SK-N-SH (cell line): ENCODE results near the gene EDDM13. TPM values are rescaled to one million over a fixed set of nuclear protein-coding genes. Genes with fewer than 3 reads are reported as not detected.

ENCODE experiments used
- CTCF ChIA-PET: fragments of 300-600, 350-600 bp; formaldehyde crosslinking; extraction: SDS; loops from one replicate; lab custom pipeline; 2021; lab: Yijun Ruan, JAX
- POLR2A ChIA-PET: fragments of 350-600 bp; sonication (Branson Sonifier 250); formaldehyde crosslinking; extraction: SDS; loops from one replicate; lab custom pipeline; 2020; ENCODE audit warnings: antibody characterized with exemption, inconsistent platforms; lab: Yijun Ruan, JAX
- DNase-seq: peaks from one replicate; pipeline ENCODE4 v3.0.0; 2012
- H2AFZ ChIP-seq: fragments of 200-600 bp; sonication (generic); 2 replicates; pipeline ENCODE4 v1.8.1; 2016; ENCODE audit warnings: antibody characterized with exemption, mild to moderate bottlenecking, low read depth
- H3F3A ChIP-seq: fragments of 200-600 bp; sonication (generic); replicated peaks from 2 replicates; pipeline ENCODE3; 2016; ENCODE audit warnings: antibody characterized with exemption, mild to moderate bottlenecking; ENCODE audit not compliant: insufficient read depth
- H3K27ac ChIP-seq, 2 experiments: fragments of 200-500 bp in 1 of 2; fragments of 200-600 bp in 1 of 2; sonication (Bioruptor generic) in 1 of 2; sonication (generic), shearing (Covaris generic) in 1 of 2; 2 replicates each; pipeline versions ENCODE4 v1.5.1 to v1.6.1; 2014 to 2016; ENCODE audit warnings: low read depth in 2 of 2, inconsistent platforms in 1 of 2, low read length in 1 of 2, mild to moderate bottlenecking in 1 of 2, mixed read lengths in 1 of 2
- H3K27me3 ChIP-seq: fragments of 200-600 bp; sonication (generic), shearing (Covaris generic); 2 replicates; pipeline ENCODE4 v1.6.1; 2016; ENCODE audit warnings: mixed run types; ENCODE audit not compliant: insufficient read depth
- H3K36me3 ChIP-seq, 2 experiments: fragments of 200-500 bp in 1 of 2; fragments of 200-600 bp in 1 of 2; sonication (Bioruptor generic) in 1 of 2; sonication (generic) in 1 of 2; replicated peaks in 1 of 2; 2 replicates each; pipeline versions ENCODE3 to v1.5.1; 2014 to 2016; ENCODE audit warnings: low read length in 1 of 2, mild to moderate bottlenecking in 1 of 2; ENCODE audit not compliant: insufficient read depth in 2 of 2, control insufficient read depth in 1 of 2
- H3K4me1 ChIP-seq, 2 experiments: fragments of 200-500 bp in 1 of 2; fragments of 200-600 bp in 1 of 2; sonication (Bioruptor generic) in 1 of 2; sonication (generic), shearing (Covaris generic) in 1 of 2; 2 replicates each; pipeline versions ENCODE4 v1.5.1 to v1.6.1; 2014 to 2016; ENCODE audit warnings: low read depth in 1 of 2, low read length in 1 of 2, mixed run types in 1 of 2; ENCODE audit not compliant: insufficient read depth in 2 of 2, control insufficient read depth in 1 of 2
- H3K4me2 ChIP-seq: fragments of 200-600 bp; sonication (generic), shearing (Covaris generic); 2 replicates; pipeline ENCODE4 v1.6.1; 2017; ENCODE audit warnings: mixed run types
- H3K4me3 ChIP-seq, 2 experiments: fragments of 200-500 bp in 1 of 2; fragments of 200-600 bp in 1 of 2; sonication (Bioruptor generic) in 1 of 2; sonication (generic), shearing (Covaris generic) in 1 of 2; 2 replicates each; pipeline versions ENCODE4 v1.5.1 to v1.8.1; 2014 to 2016; ENCODE audit warnings: low read depth in 2 of 2, inconsistent platforms in 1 of 2, low read length in 1 of 2, mild to moderate bottlenecking in 1 of 2, mixed read lengths in 1 of 2, moderate library complexity in 1 of 2
- H3K79me2 ChIP-seq: fragments of 200-600 bp; sonication (generic); 2 replicates; pipeline ENCODE4 v1.8.1; 2017; ENCODE audit warnings: mild to moderate bottlenecking; ENCODE audit not compliant: insufficient read depth
- H3K9ac ChIP-seq: fragments of 200-600 bp; sonication (generic); 2 replicates; pipeline ENCODE4 v1.6.1; 2017; ENCODE audit warnings: mixed run types
- H3K9me2 ChIP-seq: fragments of 200-600 bp; sonication (generic); 2 replicates; pipeline ENCODE4 v1.6.1; 2017; ENCODE audit warnings: mixed run types
- H3K9me3 ChIP-seq: fragments of 200-600 bp; sonication (generic); 2 replicates; pipeline ENCODE4 v1.6.1; 2017; ENCODE audit warnings: mixed run types, mild to moderate bottlenecking, moderate library complexity
- H4K20me1 ChIP-seq: fragments of 200-600 bp; sonication (generic); 2 replicates; pipeline ENCODE4 v1.6.1; 2017; ENCODE audit warnings: mild to moderate bottlenecking, mixed run types; ENCODE audit not compliant: insufficient read depth
- CTCF ChIP-seq: fragments of 200-600 bp; sonication (generic); IDR thresholded peaks from 2 replicates; pipeline ENCODE4 v1.6.1; 2017; ENCODE audit warnings: antibody characterized with exemption, mild to moderate bottlenecking, moderate library complexity
- EP300 ChIP-seq, 2 experiments: IDR thresholded peaks; 2 replicates each; pipeline versions ENCODE4 v1.4.0 to v1.6.1; 2012; ENCODE audit warnings: borderline replicate concordance in 1 of 2, low read depth in 1 of 2, low read length in 1 of 2
- GATA2 ChIP-seq: sonication (generic); formaldehyde crosslinking; IDR thresholded peaks from 2 replicates; pipeline ENCODE4 v1.5.0; 2020; ENCODE audit warnings: mild to moderate bottlenecking, missing genetic modification reagents
- PBX3 ChIP-seq: IDR thresholded peaks from 2 replicates; pipeline ENCODE4; 2012
- RAD21 ChIP-seq: IDR thresholded peaks from 2 replicates; pipeline ENCODE4 v1.6.1; 2012; ENCODE audit warnings: mild to moderate bottlenecking, low read length
- RXRA ChIP-seq: IDR thresholded peaks from 2 replicates; pipeline ENCODE4 v1.4.0; 2012; ENCODE audit warnings: low read depth, mild to moderate bottlenecking, borderline replicate concordance
- ZBTB33 ChIP-seq: IDR thresholded peaks from 2 replicates; pipeline ENCODE4 v1.4.0; 2012; ENCODE audit warnings: low read depth, borderline replicate concordance
- WGBS: methylation state at CpG from one replicate; pipeline ENCODE4 v1.1.6; 2017; ENCODE audit warnings: low lambda C conversion rate; 5-methylcytosine and 5-hydroxymethylcytosine counted together
- polyA plus RNA-seq, 3 experiments: library from polyadenylated mRNA; depleted of rRNA; stranded (reverse); fragments of >200 nt; gene quantifications; 2 replicates each; pipeline ENCODE4 v1.2.3, GENCODE V29; 2012

The EDDM13 gene
- polyA plus RNA-seq, 1 of the 3 experiments (the other 2 are of a cell fraction): not detected

GRCh38 chr19:56312342-56312741 lies 39.8 kb downstream of the EDDM13 start:
- WGBS: 90% methylated on average over 4 of the region's 4 CpGs
- Histone ChIP-seq H3K9me2 (no peaks in the 10 kb centered on the region), H3K4me1 (peaks cover 0 to 13% of the 10 kb centered on the region in 2 experiments; a peak in 2 of 4 replicates), H2AFZ (no peak overlapping the region), H3K27me3 (no peaks in the 10 kb centered on the region), H3K36me3 (peaks cover 23 to 26% of the 10 kb centered on the region in 2 experiments), H3K79me2 (peaks cover 8% of the 10 kb centered on the region), H3K4me3 (no peak overlapping the region), H3K9me3 (no peaks in the 10 kb centered on the region), H3K27ac (no peak overlapping the region), H3K4me2 (no peak overlapping the region), H3K9ac (no peak overlapping the region), H3F3A (peaks cover 4% of the 10 kb centered on the region), H4K20me1 (no peaks in the 10 kb centered on the region)
- CTCF ChIA-PET: interaction anchor here (2.8 to 7.1 kb wide), 2 partner anchors 21 to 59 kb away, joined by 14 to 42 read pairs; no protein-coding TSS in a partner anchor
- no peak for TF ChIP-seq PBX3
- POLR2A ChIA-PET: no interaction called here
- DNase-seq: no peak

GRCh38 chr19:56312787-56313657 lies 40.5 kb downstream of the EDDM13 start:
- Histone ChIP-seq H3K4me2 (peak overlapping the region; percentile 87; the same call in 1 of the 2 replicates), H3F3A (peaks cover 4% of the 10 kb centered on the region), H2AFZ (no peak overlapping the region), H3K4me1 (peaks cover 0 to 13% of the 10 kb centered on the region in 2 experiments; a peak in 2 of 4 replicates), H3K79me2 (peaks cover 8% of the 10 kb centered on the region), H3K9ac (no peak overlapping the region), H3K4me3 (0 out of 4 replicates have a peak overlapping the region, but pooled peaks of 1 of the 2 experiments have one; percentile 77), H3K9me2 (no peaks in the 10 kb centered on the region), H3K27me3 (no peaks in the 10 kb centered on the region), H3K9me3 (no peaks in the 10 kb centered on the region), H3K36me3 (peaks cover 22 to 23% of the 10 kb centered on the region in 2 experiments), H3K27ac (no peak overlapping the region), H4K20me1 (no peaks in the 10 kb centered on the region)
- WGBS: 88% methylated on average over 10 of the region's 10 CpGs
- DNase-seq: no peak
- ChIA-PET POLR2A (no interaction called here), CTCF (interaction anchor here (0.6 to 7.1 kb wide), 3 partner anchors 21 to 235 kb away, joined by 3 to 42 read pairs (median 14); no protein-coding TSS in a partner anchor)
- no peak for TF ChIP-seq CTCF
- TF ChIP-seq EP300 (IDR thresholded peaks at IDR 0.05; ENCODE audit: borderline replicate concordance in 1 of 2, low read depth in 1 of 2, low read length in 1 of 2): no peak
- no peak for TF ChIP-seq RAD21
- no peak for TF ChIP-seq GATA2 (CRISPR knock-in tag)
- TF ChIP-seq ZBTB33: no peak
- no peak for TF ChIP-seq RXRA
